HG03196 (cell line): ENCODE measurements around the gene PNLDC1.
"Not testable (repeated sequence)": the region's sequence is repeated elsewhere in the genome, so short reads cannot be mapped to it uniquely, and the experiment has no call there.

Experiments
- ATAC-seq: cut with Tn5 transposase; IDR thresholded peaks from one replicate; pipeline ENCODE4 v1.9.1; 2021; ENCODE audit not compliant: unreplicated experiment

Gene PNLDC1

GRCh38 chr6:159817951-159818739, 18.1 kb downstream of the PNLDC1 start:
- no peak for ATAC-seq

- no peak for ATAC-seq
Observed at GRCh38 chr6:159819098-159819497, 19.0 kb downstream of the PNLDC1 start.

- ATAC-seq = no peak
Observed at GRCh38 chr6:159819932-159820640, 20.0 kb downstream of the PNLDC1 start.

- ATAC-seq = no peak
Observed at GRCh38 chr6:159821122-159821521, 21.0 kb downstream of the PNLDC1 start.

GRCh38 chr6:159821726-159822125, 21.6 kb downstream of the PNLDC1 start:
- ATAC-seq = no peak

GRCh38 chr6:159823953-159824352, 23.9 kb downstream of the PNLDC1 start:
- no peak for ATAC-seq

- not testable (repeated sequence) for ATAC-seq
Observed at GRCh38 chr6:159824690-159825089, 24.6 kb downstream of the PNLDC1 start.

GRCh38 chr6:159826004-159826403, 25.9 kb downstream of the PNLDC1 start:
- no peak for ATAC-seq

- no peak for ATAC-seq
Observed at GRCh38 chr6:159826968-159827647, 27.0 kb downstream of the PNLDC1 start.

- ATAC-seq = no peak
Observed at GRCh38 chr6:159828074-159828473, 28.0 kb downstream of the PNLDC1 start.

- ATAC-seq = no peak
Observed at GRCh38 chr6:159829526-159829925, 29.4 kb downstream of the PNLDC1 start.

GRCh38 chr6:159830501-159831372, 30.7 kb downstream of the PNLDC1 start:
- no peak for ATAC-seq

GRCh38 chr6:159831373-159831679, 31.2 kb downstream of the PNLDC1 start:
- ATAC-seq = no peak

- no peak for ATAC-seq
Observed at GRCh38 chr6:159832946-159833345, 32.9 kb downstream of the PNLDC1 start.

- ATAC-seq = no peak
Observed at GRCh38 chr6:159833556-159833955, 33.5 kb downstream of the PNLDC1 start.

- ATAC-seq = no peak
Observed at GRCh38 chr6:159833997-159834603, 34.0 kb downstream of the PNLDC1 start.

GRCh38 chr6:159836718-159837490, 36.8 kb downstream of the PNLDC1 start:
- no peak for ATAC-seq

GRCh38 chr6:159837511-159837910, 37.4 kb downstream of the PNLDC1 start:
- no peak for ATAC-seq

- ATAC-seq = no peak
Observed at GRCh38 chr6:159838020-159838744, 38.1 kb downstream of the PNLDC1 start.
